HG03571 (cell line): ENCODE data around the gene PTCD3.

Source experiments
- ATAC-seq: cut with Tn5 transposase; IDR thresholded peaks from one replicate; pipeline ENCODE4 v1.9.1; 2021; ENCODE audit not compliant: unreplicated experiment

The PTCD3 gene

GRCh38 chr2:86143307-86143706, 37.3 kb downstream of the PTCD3 start:
- no peak for ATAC-seq

- no peak for ATAC-seq
These were observed 38.1 kb downstream of the PTCD3 start for GRCh38 chr2:86143926-86144685.

GRCh38 chr2:86147793-86148192, 41.8 kb downstream of the PTCD3 start:
- ATAC-seq: no peak

GRCh38 chr2:86150502-86150901, 44.5 kb downstream of the PTCD3 start:
- no peak for ATAC-seq

GRCh38 chr2:86157009-86157556, 51.0 kb downstream of the PTCD3 start:
- ATAC-seq: no peak

- no peak for ATAC-seq
These were observed 52.3 kb downstream of the PTCD3 start for GRCh38 chr2:86158286-86158685.

GRCh38 chr2:86160156-86160952, 54.3 kb downstream of the PTCD3 start:
- ATAC-seq: no peak

- ATAC-seq: no peak
These were observed 64.4 kb downstream of the PTCD3 start for GRCh38 chr2:86170449-86170848.

- ATAC-seq: no peak
These were observed 65.3 kb downstream of the PTCD3 start for GRCh38 chr2:86171295-86171694.

- ATAC-seq: no peak
These were observed 66.6 kb downstream of the PTCD3 start for GRCh38 chr2:86172610-86173009.

GRCh38 chr2:86174445-86174844, 68.4 kb downstream of the PTCD3 start:
- no peak for ATAC-seq

- ATAC-seq: no peak
These were observed 69.8 kb downstream of the PTCD3 start for GRCh38 chr2:86175828-86176227.

GRCh38 chr2:86176597-86176996, 70.6 kb downstream of the PTCD3 start:
- ATAC-seq: no peak

GRCh38 chr2:86185517-86186212, 79.6 kb downstream of the PTCD3 start:
- no peak for ATAC-seq

- no peak for ATAC-seq
These were observed 80.4 kb downstream of the PTCD3 start for GRCh38 chr2:86186431-86186830.

- ATAC-seq: no peak
These were observed 83.9 kb downstream of the PTCD3 start for GRCh38 chr2:86189782-86190416.
